ENCODE data around the gene VAV2.

The VAV2 gene

GRCh38 chr9:133977421-133978201 is 14.5 kb downstream of the VAV2 start:
- Histone ChIP-seq H3K9me3 (ENCODE audit: insufficient read depth, low read depth, low read length) (no peaks in the 10 kb centered on the region), H3K4me1 (ENCODE audit: insufficient read depth, low read length) (no peaks in the 10 kb centered on the region), H3K4me3 (ENCODE audit: low read length) (no peak overlapping the region), H3K27me3 (ENCODE audit: insufficient read depth, low read length) (no peaks in the 10 kb centered on the region), H3K36me3 (ENCODE audit: insufficient read depth, low read length) (no peaks in the 10 kb centered on the region; the same call in 1 of the 2 replicates), H3K9ac (ENCODE audit: low read depth, low read length) (no peak overlapping the region), H3K27ac (ENCODE audit: low read depth, low read length) (no peak overlapping the region)
- WGBS, result 94% methylated on average over 26 of the region's 26 CpGs

GRCh38 chr9:133976887-133977286 is 15.2 kb downstream of the VAV2 start:
- Histone ChIP-seq H3K27me3 (ENCODE audit: insufficient read depth, low read length) (no peaks in the 10 kb centered on the region), H3K27ac (ENCODE audit: low read depth, low read length) (no peak overlapping the region), H3K9me3 (ENCODE audit: insufficient read depth, low read depth, low read length) (no peaks in the 10 kb centered on the region), H3K4me1 (ENCODE audit: insufficient read depth, low read length) (peaks cover 7% of the 10 kb centered on the region), H3K36me3 (ENCODE audit: insufficient read depth, low read length) (no peaks in the 10 kb centered on the region; the same call in 1 of the 2 replicates), H3K4me3 (ENCODE audit: low read length) (no peak overlapping the region), H3K9ac (ENCODE audit: low read depth, low read length) (no peak overlapping the region)
- 93% methylated on average over 9 of the region's 9 CpGs for WGBS

GRCh38 chr9:133976191-133976861 is 15.8 kb downstream of the VAV2 start:
- 93% methylated on average over 17 of the region's 17 CpGs for WGBS
- H3K36me3 ChIP-seq (ENCODE audit: insufficient read depth, low read length), result no peaks in the 10 kb centered on the region; the same call in 1 of the 2 replicates
- no peaks in the 10 kb centered on the region for H3K27me3 ChIP-seq (ENCODE audit: insufficient read depth, low read length)
- H3K4me3 ChIP-seq (ENCODE audit: low read length), result no peak overlapping the region
- H3K27ac ChIP-seq (ENCODE audit: low read depth, low read length), result no peak overlapping the region
- peaks cover 12% of the 10 kb centered on the region for H3K4me1 ChIP-seq (ENCODE audit: insufficient read depth, low read length)
- no peaks in the 10 kb centered on the region for H3K9me3 ChIP-seq (ENCODE audit: insufficient read depth, low read depth, low read length)
- no peak overlapping the region for H3K9ac ChIP-seq (ENCODE audit: low read depth, low read length)

- no peak overlapping the region for H3K4me3 ChIP-seq (ENCODE audit: low read length)
- H3K36me3 ChIP-seq (ENCODE audit: insufficient read depth, low read length), result no peaks in the 10 kb centered on the region; the same call in 1 of the 2 replicates
- no peak overlapping the region for H3K9ac ChIP-seq (ENCODE audit: low read depth, low read length)
- no peak overlapping the region for H3K27ac ChIP-seq (ENCODE audit: low read depth, low read length)
- no peaks in the 10 kb centered on the region for H3K9me3 ChIP-seq (ENCODE audit: insufficient read depth, low read depth, low read length)
- no peaks in the 10 kb centered on the region for H3K27me3 ChIP-seq (ENCODE audit: insufficient read depth, low read length)
- 91% methylated on average over 3 of the region's 3 CpGs for WGBS
- H3K4me1 ChIP-seq (ENCODE audit: insufficient read depth, low read length), result peaks cover 17% of the 10 kb centered on the region
Observed at GRCh38 chr9:133975511-133975910, 16.6 kb downstream of the VAV2 start.

- Histone ChIP-seq H3K4me1 (ENCODE audit: insufficient read depth, low read length) (peaks cover 17% of the 10 kb centered on the region), H3K27ac (ENCODE audit: low read depth, low read length) (no peak overlapping the region), H3K27me3 (ENCODE audit: insufficient read depth, low read length) (no peaks in the 10 kb centered on the region), H3K9me3 (ENCODE audit: insufficient read depth, low read depth, low read length) (no peaks in the 10 kb centered on the region), H3K4me3 (ENCODE audit: low read length) (no peak overlapping the region), H3K36me3 (ENCODE audit: insufficient read depth, low read length) (no peaks in the 10 kb centered on the region; the same call in 1 of the 2 replicates), H3K9ac (ENCODE audit: low read depth, low read length) (no peak overlapping the region)
- 93% methylated on average over 20 of the region's 20 CpGs for WGBS
Observed at GRCh38 chr9:133974631-133975341, 17.3 kb downstream of the VAV2 start.

- Histone ChIP-seq H3K36me3 (ENCODE audit: insufficient read depth, low read length) (no peaks in the 10 kb centered on the region; the same call in 1 of the 2 replicates), H3K4me3 (ENCODE audit: low read length) (no peak overlapping the region), H3K9me3 (ENCODE audit: insufficient read depth, low read depth, low read length) (no peaks in the 10 kb centered on the region), H3K27me3 (ENCODE audit: insufficient read depth, low read length) (no peaks in the 10 kb centered on the region), H3K27ac (ENCODE audit: low read depth, low read length) (no peak overlapping the region), H3K9ac (ENCODE audit: low read depth, low read length) (no peak overlapping the region), H3K4me1 (ENCODE audit: insufficient read depth, low read length) (peaks cover 17% of the 10 kb centered on the region)
- 86% methylated on average over 22 of the region's 22 CpGs for WGBS
Observed at GRCh38 chr9:133973791-133974630, 18.1 kb downstream of the VAV2 start.

- no peak overlapping the region for H3K9ac ChIP-seq (ENCODE audit: low read depth, low read length)
- no peak overlapping the region for H3K27ac ChIP-seq (ENCODE audit: low read depth, low read length)
- WGBS, result 92% methylated on average over 24 of the region's 24 CpGs
- no peaks in the 10 kb centered on the region for H3K27me3 ChIP-seq (ENCODE audit: insufficient read depth, low read length)
- H3K9me3 ChIP-seq (ENCODE audit: insufficient read depth, low read depth, low read length), result no peaks in the 10 kb centered on the region
- H3K36me3 ChIP-seq (ENCODE audit: insufficient read depth, low read length), result no peaks in the 10 kb centered on the region
- H3K4me3 ChIP-seq (ENCODE audit: low read length), result no peak overlapping the region
- peaks cover 17% of the 10 kb centered on the region for H3K4me1 ChIP-seq (ENCODE audit: insufficient read depth, low read length)
Observed at GRCh38 chr9:133973111-133973790, 18.9 kb downstream of the VAV2 start.

GRCh38 chr9:133971981-133972941 is 19.9 kb downstream of the VAV2 start:
- Histone ChIP-seq H3K36me3 (ENCODE audit: insufficient read depth, low read length) (no peaks in the 10 kb centered on the region), H3K27ac (ENCODE audit: low read depth, low read length) (no peak overlapping the region), H3K4me3 (ENCODE audit: low read length) (no peak overlapping the region), H3K9me3 (ENCODE audit: insufficient read depth, low read depth, low read length) (no peaks in the 10 kb centered on the region), H3K27me3 (ENCODE audit: insufficient read depth, low read length) (no peaks in the 10 kb centered on the region), H3K9ac (ENCODE audit: low read depth, low read length) (no peak overlapping the region; the same call in 1 of the 2 replicates), H3K4me1 (ENCODE audit: insufficient read depth, low read length) (peaks cover 17% of the 10 kb centered on the region)
- 83% methylated on average over 30 of the region's 30 CpGs for WGBS

GRCh38 chr9:133971121-133971951 is 20.8 kb downstream of the VAV2 start:
- Histone ChIP-seq H3K9ac (ENCODE audit: low read depth, low read length) (no peak overlapping the region), H3K9me3 (ENCODE audit: insufficient read depth, low read depth, low read length) (no peaks in the 10 kb centered on the region), H3K4me3 (ENCODE audit: low read length) (no peak overlapping the region), H3K27ac (ENCODE audit: low read depth, low read length) (no peak overlapping the region; the same call in 1 of the 2 replicates), H3K4me1 (ENCODE audit: insufficient read depth, low read length) (peaks cover 17% of the 10 kb centered on the region), H3K27me3 (ENCODE audit: insufficient read depth, low read length) (no peaks in the 10 kb centered on the region), H3K36me3 (ENCODE audit: insufficient read depth, low read length) (no peaks in the 10 kb centered on the region)
- WGBS, result 79% methylated on average over 22 of the region's 22 CpGs

Measured in HUES64 (cell line).